Psoas muscle (tissue), 8 donors: ENCODE results near the gene DRG1. TPM values are rescaled to one million over a fixed set of nuclear protein-coding genes. Genes with fewer than 3 reads are reported as not detected.

Experiments used
- ATAC-seq, 4 donors: fragments of 200-7000 bp; cut with Tn5 transposase; one replicate each; pipeline ENCODE4 v1.9.1; 2020; ENCODE audit warnings: moderate library complexity in 3 of 4, mild to moderate bottlenecking in 2 of 4
- DNase-seq, 2 donors: peaks; one replicate each; pipeline ENCODE4 v3.0.0-alpha.2; 2020
- H3K27ac ChIP-seq: fragments of 200-600 bp; one replicate; pipeline ENCODE4 v1.8.0; 2022
- H3K27me3 ChIP-seq, 3 donors: fragments of 200-600 bp in 1 of 3; one replicate each; pipeline versions ENCODE4 v1.6.1 to v1.8.0; 2013 to 2022; ENCODE audit warnings: low read length in 2 of 3, mild to moderate bottlenecking in 2 of 3, moderate library complexity in 1 of 3; ENCODE audit not compliant: insufficient read depth in 3 of 3
- H3K36me3 ChIP-seq, 2 donors: fragments of 200-600 bp in 1 of 2; one replicate each; pipeline versions ENCODE4 v1.6.1 to v1.8.0; 2013 to 2022; ENCODE audit warnings: low read depth in 1 of 2, mild to moderate bottlenecking in 1 of 2, moderate library complexity in 1 of 2; ENCODE audit not compliant: insufficient read depth in 1 of 2
- H3K4me1 ChIP-seq: fragments of 200-600 bp; one replicate; pipeline ENCODE4 v1.8.0; 2022
- H3K4me3 ChIP-seq: fragments of 200-600 bp; one replicate; pipeline ENCODE4 v1.8.0; 2022; ENCODE audit warnings: mild to moderate bottlenecking
- H3K9me3 ChIP-seq: fragments of 200-600 bp; one replicate; pipeline ENCODE4 v1.8.0; 2022
- WGBS, 3 donors: extraction: QIAGEN DNeasy Blood & Tissue Kit; methylation state at CpG; one replicate each; pipeline versions ENCODE4 v1.1.6 to v1.1.7; 2013; 5-methylcytosine and 5-hydroxymethylcytosine counted together
- intact Hi-C, 2 donors: fragments of 100-400 bp; cut with DNase I; formaldehyde crosslinking; loops; one replicate each; pipeline versions ENCODE4 v1.11.0 to v1.14.2; 2022
- long read RNA-seq, 2 donors: library from polyadenylated mRNA; unstranded; transcript quantifications; one replicate each; pipeline ENCODE4 v2.0.0, GENCODE V29; 2021
- polyA plus RNA-seq, 3 donors: library from polyadenylated mRNA; stranded (reverse); fragments of 200-250 nt; gene quantifications; one replicate each; pipeline ENCODE4 v1.2.3, GENCODE V29; 2013
- total RNA-seq, 4 donors: library from RNA; stranded (reverse); fragmentation: NEBNext Ultra II Directional in 2 of 4; extraction: Animal tissue kit (Norgen Biotek cat#: 25700) in 2 of 4; gene quantifications; one replicate each; pipeline versions ENCODE4 v1.2.1 to v1.2.4, GENCODE V29; 2021 to 2023
- TF ChIP-seq, protein P1 (sequence below): fragments of 200-600 bp; IDR thresholded peaks from one replicate; pipeline ENCODE4 v1.8.0; 2022; ENCODE audit warnings: antibody characterized with exemption
- donor health status: healthy with polysubstance abuse.
- donor health status: DM: no; HTN: no; CAD: no; lungs with moderate emphysema.
- donor health status: Bipolar disorder and iron deficiency.
- donor health status: healthy.
- donor health status: DM: yes; HTN: yes; CAD: no.
- donor health status: DM: no; HTN: no; CAD: no.
- donor health status: DM: no; HTN: no; CAD: no.
- donor health status: DM: yes; HTN: yes; CAD: no.

The DRG1 gene, protein sequence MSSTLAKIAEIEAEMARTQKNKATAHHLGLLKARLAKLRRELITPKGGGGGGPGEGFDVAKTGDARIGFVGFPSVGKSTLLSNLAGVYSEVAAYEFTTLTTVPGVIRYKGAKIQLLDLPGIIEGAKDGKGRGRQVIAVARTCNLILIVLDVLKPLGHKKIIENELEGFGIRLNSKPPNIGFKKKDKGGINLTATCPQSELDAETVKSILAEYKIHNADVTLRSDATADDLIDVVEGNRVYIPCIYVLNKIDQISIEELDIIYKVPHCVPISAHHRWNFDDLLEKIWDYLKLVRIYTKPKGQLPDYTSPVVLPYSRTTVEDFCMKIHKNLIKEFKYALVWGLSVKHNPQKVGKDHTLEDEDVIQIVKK
- total RNA-seq (10 to 100 TPM; 75.2 to 91.8 (median 85.6) TPM), polyA plus RNA-seq (100 to 1,000 TPM in 1 of 3 donors, 10 to 100 TPM in 2; 89.9 to 101 (median 98.2) TPM)
- long read RNA-seq, donor 1, transcript DRG1-201 (9 exons, 1,746 nt) = major isoform, 80 of 86 reads
- long read RNA-seq, donor 1, partial matches to known transcripts = 1 of 86 reads
- long read RNA-seq, donor 1, other reads (novel, unspliced or antisense) = 5 of 86 reads
- long read RNA-seq, donor 2, transcript DRG1-201 (9 exons, 1,746 nt) = major isoform, 154 of 180 reads
- long read RNA-seq, donor 2, partial matches to known transcripts = 11 of 180 reads
- long read RNA-seq, donor 2, other reads (novel, unspliced or antisense) = 15 of 180 reads

DNA sequence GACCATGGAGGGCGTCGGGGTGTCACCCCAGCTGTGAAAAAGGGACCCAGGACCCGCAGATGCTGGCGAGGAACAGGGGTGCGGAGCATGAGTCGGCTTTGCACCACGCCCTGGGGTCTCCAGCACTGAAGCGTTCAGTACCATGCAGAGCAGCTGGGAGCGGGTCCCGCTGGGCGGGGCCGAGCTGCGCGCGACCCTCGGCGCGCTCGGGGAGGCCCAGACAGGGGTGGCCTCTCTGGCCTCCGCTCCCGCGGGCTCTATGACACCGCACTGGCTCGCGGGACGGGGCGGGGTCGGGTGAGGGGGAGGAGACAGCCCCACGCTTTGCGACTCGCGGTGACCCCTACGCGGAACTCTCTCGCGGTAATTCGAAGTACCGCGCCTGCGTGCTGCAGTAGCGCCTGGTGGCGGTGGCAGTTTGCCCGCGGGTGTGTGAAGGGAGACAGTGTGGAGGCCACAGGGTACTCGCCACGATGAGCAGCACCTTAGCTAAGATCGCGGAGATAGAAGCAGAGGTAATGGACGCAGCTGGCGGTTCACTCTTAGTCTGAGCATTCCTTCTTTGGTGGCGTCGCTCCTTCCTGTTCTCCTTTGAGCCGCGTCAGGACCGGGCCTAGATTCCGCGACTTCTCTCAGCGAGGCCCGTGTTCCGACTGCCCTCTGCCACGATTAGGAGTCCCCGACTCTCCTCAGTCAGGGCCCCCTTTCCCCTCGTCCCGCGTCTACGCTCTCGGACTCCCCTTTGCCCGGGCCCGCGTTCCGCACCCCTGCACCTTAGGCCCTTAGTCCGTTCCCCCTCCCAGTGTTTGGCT is at the start of gene DRG1:
Gene DRG1 (plus strand): TSS at position 394 of the 812 bp plus-strand sequence. CDS start 80 bp downstream, at position 474.
- Histone ChIP-seq H3K9me3 (no peaks in the 10 kb centered on the region), H3K4me1 (peaks cover 9% of the 10 kb centered on the region), H3K4me3 (peak within 1 kb of the TSS; percentile 87), H3K27me3 (no peaks in the 10 kb centered on the region), H3K27ac (peak within 1 kb of the TSS; percentile 90), H3K36me3 (peaks cover 0 to 35% of the 10 kb centered on the region in 2 donors)
- intact Hi-C loops = loop anchor here (1.0 to 2.0 kb wide), 2 partner anchors 52 to 53 kb away; partner anchors contain the start of gene PATZ1 (in 1 of the 2)
- ATAC-seq (peak; percentile 99), DNase-seq (peak; percentile 98 to 99)
- TF ChIP-seq, protein P1, sequence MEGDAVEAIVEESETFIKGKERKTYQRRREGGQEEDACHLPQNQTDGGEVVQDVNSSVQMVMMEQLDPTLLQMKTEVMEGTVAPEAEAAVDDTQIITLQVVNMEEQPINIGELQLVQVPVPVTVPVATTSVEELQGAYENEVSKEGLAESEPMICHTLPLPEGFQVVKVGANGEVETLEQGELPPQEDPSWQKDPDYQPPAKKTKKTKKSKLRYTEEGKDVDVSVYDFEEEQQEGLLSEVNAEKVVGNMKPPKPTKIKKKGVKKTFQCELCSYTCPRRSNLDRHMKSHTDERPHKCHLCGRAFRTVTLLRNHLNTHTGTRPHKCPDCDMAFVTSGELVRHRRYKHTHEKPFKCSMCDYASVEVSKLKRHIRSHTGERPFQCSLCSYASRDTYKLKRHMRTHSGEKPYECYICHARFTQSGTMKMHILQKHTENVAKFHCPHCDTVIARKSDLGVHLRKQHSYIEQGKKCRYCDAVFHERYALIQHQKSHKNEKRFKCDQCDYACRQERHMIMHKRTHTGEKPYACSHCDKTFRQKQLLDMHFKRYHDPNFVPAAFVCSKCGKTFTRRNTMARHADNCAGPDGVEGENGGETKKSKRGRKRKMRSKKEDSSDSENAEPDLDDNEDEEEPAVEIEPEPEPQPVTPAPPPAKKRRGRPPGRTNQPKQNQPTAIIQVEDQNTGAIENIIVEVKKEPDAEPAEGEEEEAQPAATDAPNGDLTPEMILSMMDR = no peak
- 0 to 1% (median 0%) methylated on average over 58 to 72 of the region's 72 CpGs for WGBS, 3 donors

DNA sequence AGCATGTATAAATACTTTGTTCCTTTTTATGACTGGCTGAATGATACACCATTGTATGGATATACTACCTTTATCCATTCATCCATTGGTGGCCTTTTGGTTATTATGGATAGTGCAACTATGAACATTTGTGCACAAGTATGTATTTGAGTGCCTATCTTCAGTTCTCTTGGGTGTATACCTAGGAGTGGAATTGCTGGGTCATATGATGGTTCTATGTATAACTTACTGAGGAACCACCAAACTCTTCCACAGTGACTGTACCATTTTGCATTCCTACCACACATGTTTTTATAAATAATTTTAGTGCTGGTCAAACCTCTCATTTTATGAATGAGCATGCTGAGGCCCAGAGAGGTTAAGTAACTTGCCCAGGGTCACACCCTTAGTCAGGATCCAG is 49.4 kb upstream of the DRG1 start:
- intact Hi-C loops = loop anchor here (5.0 to 10.0 kb wide), 2 partner anchors 135 to 282 kb away; partner anchors contain the start of gene EIF4ENIF1 (in 1 of the 2)
- H3K9me3 ChIP-seq = no peaks in the 10 kb centered on the region
- TF ChIP-seq, protein P1 = no peak

DNA sequence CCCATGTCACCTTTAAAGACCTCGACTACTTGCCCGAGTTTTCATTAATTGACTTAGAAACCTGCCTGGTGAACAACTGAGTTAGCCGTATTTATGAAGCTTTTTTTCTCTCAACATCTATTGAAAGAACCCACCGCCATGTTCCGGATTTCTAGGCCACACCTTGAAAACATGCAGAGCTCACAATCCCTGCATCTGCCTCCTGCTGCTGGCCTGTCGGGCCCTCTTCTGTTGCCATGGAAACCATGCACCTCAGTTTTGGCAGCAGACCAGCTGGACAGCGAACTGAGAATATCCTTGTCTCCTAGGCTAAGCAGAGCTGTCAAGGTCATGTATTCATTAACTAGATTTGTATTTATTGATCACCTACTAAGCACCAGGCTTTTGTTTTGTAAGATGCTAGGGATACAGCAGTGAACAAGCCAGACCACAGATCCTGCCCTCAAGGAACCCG is 49.0 kb upstream of the DRG1 start:
- no peaks in the 10 kb centered on the region for H3K4me1 ChIP-seq
- no peak overlapping the region for H3K4me3 ChIP-seq
- 54 to 58% (median 57%) methylated on average over 8 of the region's 8 CpGs for WGBS, 3 donors
- no peaks in the 10 kb centered on the region for H3K9me3 ChIP-seq
- H3K36me3 ChIP-seq = no peaks in the 10 kb centered on the region
- DNase-seq = no peak
- TF ChIP-seq, protein P1 = no peak
- intact Hi-C loops = no loop called here
- peaks cover 0 to 13% (median 0%) of the 10 kb centered on the region in 3 donors for H3K27me3 ChIP-seq
- ATAC-seq = no peak
- H3K27ac ChIP-seq = no peak overlapping the region

More for the DNA sequence above, 49.4 kb upstream of the DRG1 start:
- peaks cover 4% of the 10 kb centered on the region for H3K4me1 ChIP-seq
- H3K36me3 ChIP-seq = no peaks in the 10 kb centered on the region
- H3K27ac ChIP-seq = no peak overlapping the region
- ATAC-seq (no peak), DNase-seq (no peak)
- no peak overlapping the region for H3K4me3 ChIP-seq
- peaks cover 0 to 8% (median 0%) of the 10 kb centered on the region in 3 donors for H3K27me3 ChIP-seq

DNA sequence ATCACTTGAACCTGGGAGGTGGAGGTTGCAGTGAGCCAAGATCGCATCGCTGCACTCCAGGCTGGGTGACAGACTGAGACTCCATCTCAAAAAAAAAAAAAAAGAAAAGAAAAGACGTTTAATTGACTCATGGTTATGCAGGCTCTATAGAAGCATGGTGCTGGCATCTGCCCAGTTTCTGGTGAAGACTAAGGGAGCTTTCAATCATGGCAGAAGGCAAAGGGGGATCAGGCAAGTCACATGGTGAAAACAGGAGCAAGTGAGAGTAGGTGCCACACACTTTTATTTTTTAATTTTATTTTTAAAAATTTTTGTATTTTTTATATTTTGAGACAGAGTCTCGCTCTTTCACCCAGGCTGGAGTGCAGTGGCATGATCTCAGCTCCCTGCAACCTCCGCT is 44.9 kb upstream of the DRG1 start:
- WGBS, 3 donors = 74 to 78% (median 77%) methylated on average over 5 of the region's 5 CpGs

More for the DNA sequence above, 44.9 kb upstream of the DRG1 start:
- H3K4me3 ChIP-seq = no peak overlapping the region
- no peaks in the 10 kb centered on the region for H3K9me3 ChIP-seq
- H3K27me3 ChIP-seq = peaks cover 0 to 15% (median 0%) of the 10 kb centered on the region in 3 donors
- no peak overlapping the region for H3K27ac ChIP-seq
- ATAC-seq (no peak), DNase-seq (no peak)
- intact Hi-C loops = no loop called here
- TF ChIP-seq, protein P1 = no peak
- H3K36me3 ChIP-seq = no peaks in the 10 kb centered on the region
- H3K4me1 ChIP-seq = no peaks in the 10 kb centered on the region
